Astrocyte of the spinal cord (primary cell): ENCODE measurements around the gene POR.

Experiments used
- DNase-seq: peaks from one replicate; pipeline ENCODE4 v3.0.0; 2011; ENCODE audit warnings: low read depth, low spot score
- H3K4me3 ChIP-seq: 2 replicates; pipeline ENCODE4 v1.5.1; 2011; ENCODE audit warnings: low read depth, mild to moderate bottlenecking, low read length, moderate library complexity
- in situ Hi-C: cut with HindIII; loops from 2 replicates; pipeline ENCODE4 v1.10.0; 2017; ENCODE audit warnings: low sequenced_read_pairs
- TF ChIP-seq, protein P1 (sequence below): IDR thresholded peaks from 2 replicates; pipeline ENCODE4 v1.5.1; 2012; ENCODE audit warnings: low read depth, mild to moderate bottlenecking, low read length, inconsistent platforms

Gene POR

DNA sequence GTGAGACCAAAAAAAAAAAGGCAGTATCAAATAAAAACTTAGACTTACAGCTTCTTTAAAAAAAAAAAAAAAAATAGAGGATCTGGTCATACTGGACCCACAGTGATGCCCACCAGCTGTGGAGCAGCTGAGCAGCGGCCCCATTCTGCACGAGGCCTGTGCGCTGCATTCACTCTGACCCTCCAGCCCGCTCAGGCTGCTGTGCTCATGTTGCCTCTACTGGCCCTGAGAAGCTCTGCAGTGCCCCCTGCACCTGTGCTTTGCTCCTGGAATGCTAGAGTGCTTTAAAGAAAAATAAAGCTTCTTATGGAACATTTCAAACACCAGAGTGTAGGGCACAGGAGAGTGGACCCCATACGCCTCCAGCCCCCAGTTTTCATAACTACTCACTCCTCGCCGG, 46.3 kb downstream of the POR start:
- no peak for DNase-seq
- in situ Hi-C loops = no loop called here
- TF ChIP-seq, protein P1, sequence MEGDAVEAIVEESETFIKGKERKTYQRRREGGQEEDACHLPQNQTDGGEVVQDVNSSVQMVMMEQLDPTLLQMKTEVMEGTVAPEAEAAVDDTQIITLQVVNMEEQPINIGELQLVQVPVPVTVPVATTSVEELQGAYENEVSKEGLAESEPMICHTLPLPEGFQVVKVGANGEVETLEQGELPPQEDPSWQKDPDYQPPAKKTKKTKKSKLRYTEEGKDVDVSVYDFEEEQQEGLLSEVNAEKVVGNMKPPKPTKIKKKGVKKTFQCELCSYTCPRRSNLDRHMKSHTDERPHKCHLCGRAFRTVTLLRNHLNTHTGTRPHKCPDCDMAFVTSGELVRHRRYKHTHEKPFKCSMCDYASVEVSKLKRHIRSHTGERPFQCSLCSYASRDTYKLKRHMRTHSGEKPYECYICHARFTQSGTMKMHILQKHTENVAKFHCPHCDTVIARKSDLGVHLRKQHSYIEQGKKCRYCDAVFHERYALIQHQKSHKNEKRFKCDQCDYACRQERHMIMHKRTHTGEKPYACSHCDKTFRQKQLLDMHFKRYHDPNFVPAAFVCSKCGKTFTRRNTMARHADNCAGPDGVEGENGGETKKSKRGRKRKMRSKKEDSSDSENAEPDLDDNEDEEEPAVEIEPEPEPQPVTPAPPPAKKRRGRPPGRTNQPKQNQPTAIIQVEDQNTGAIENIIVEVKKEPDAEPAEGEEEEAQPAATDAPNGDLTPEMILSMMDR = peak; percentile 22
- H3K4me3 ChIP-seq = no peak overlapping the region

DNA sequence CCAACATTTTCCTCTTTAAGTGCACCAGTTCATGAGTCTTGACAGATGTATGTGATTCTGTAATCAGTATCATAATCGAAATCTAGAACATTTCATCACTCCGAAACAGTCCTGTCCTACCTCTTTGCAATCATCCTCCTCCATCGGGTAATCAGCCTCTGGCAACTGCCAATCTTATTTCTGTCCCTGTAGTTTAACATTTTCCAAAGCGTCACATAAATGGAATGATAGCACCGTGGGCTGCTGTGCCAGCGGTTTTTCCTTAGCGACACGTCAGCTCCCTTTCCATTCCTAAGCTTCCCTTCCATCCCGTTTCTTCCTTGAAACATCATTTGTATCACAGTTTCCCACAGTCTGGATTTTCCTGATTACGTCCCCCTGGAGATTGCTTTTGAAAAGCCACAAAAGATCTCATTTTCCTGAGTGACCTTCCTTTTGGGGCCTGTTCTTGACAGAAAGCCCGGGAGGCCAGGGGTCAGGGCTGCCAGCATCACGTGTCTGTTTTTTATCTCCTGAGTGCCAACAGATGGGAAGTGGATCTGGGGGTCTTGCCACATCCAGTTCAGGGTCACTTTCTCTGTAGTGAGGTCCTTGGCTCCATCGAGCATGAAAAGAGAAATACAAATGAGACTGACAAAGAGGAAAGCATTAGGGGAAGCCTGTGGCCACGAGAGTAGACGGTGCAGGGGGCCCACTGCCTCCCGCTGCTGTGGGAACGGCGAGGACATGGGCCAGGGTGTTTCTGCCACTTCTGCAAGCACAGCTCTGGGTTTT, 47.8 kb downstream of the POR start:
- in situ Hi-C loops = no loop called here
- peak; percentile 78 for DNase-seq
- TF ChIP-seq, protein P1 = no peak
- H3K4me3 ChIP-seq = no peak overlapping the region

DNA sequence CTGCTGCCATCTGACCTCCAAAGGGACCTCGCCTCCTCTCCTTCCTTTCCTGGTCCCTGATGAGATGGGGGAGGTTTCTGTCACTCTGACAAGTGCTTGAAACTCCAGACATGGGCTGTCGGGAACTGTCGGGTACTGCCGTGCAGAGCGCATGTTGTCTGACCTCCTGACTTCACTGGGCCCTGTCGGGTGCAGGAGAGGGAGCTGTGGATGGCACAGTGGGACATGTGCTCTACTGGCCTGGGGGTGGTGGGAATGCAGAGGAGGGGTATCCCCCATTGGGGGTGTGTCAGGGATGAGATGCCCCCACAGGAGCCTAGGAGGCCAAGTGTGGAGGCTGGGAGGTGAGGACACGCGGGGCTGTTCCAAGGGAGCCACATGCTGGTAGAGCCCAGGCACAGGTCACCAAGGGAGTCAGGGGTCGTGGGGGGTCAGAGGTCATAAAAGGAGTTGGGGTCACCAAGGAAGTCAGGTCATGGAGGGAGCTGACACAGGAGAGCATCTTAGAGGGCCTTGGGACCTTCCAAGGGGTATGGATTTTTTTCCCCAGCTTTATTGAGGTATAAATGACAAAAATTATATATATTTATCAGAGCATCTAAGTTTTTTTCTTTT, 48.5 kb downstream of the POR start:
- in situ Hi-C loops = no loop called here
- no peak for DNase-seq

DNA sequence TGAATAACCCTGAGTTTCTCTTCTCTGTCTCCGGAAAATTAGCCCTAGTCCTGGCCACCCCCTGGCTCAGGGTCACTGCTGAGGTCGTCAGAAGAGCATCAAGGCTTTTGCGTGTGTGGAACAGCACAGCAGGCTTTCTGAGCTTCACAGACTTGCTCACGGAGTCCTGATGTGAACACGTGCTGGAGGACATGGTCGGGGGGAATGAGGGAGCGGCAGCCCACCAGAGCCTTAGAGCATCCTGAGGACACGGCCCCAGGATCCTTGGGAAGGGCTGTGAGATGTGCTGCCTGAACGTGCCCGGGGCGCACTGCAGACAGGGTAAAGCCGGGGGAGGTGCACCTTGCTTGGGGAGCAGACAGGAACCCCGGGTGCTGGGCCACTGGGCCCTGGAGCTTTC, 50.7 kb downstream of the POR start:
- in situ Hi-C loops = no loop called here
- no peak for DNase-seq
- H3K4me3 ChIP-seq = no peak overlapping the region
- TF ChIP-seq, protein P1 = no peak

More for the DNA sequence above, 48.5 kb downstream of the POR start:
- TF ChIP-seq, protein P1 = no peak
- H3K4me3 ChIP-seq = no peak overlapping the region

DNA sequence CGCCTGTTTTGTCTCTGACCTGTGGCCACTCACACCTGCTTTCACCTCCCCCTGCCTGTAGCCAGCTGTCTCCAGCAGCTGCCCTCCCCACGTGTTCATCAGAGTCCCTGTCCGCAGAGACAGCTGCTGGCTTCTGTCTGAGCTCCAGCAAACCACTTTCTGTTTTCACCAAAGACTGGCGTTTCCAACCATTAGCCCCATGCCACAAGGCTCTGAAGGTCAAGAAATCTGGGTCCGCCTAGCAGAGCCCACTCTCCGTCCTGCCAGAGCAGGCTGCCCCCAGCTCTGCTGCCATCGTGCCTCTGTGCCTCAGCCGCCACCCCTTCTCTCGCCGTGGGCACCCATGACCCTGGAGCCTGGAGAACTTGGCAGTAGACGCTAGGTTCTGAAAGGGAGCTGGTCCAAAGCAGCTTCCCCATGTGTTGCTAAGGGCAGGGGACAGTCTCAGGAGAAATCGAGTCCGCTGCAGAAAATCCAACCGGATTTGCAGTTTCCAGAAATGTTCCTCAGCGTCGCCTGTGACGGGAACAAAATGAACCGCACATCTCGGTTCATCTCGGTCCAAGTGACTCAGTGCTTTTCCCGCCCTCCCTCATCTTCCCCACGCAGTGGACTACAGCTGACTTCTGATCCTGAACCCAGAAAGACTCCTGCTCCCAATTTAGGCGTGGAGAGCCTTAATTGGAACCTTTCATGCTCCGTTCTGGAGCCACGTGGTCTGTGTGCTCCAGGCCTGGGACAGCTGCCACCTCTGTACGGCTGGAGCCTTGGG, 51.4 kb downstream of the POR start:
- in situ Hi-C loops = no loop called here

DNA sequence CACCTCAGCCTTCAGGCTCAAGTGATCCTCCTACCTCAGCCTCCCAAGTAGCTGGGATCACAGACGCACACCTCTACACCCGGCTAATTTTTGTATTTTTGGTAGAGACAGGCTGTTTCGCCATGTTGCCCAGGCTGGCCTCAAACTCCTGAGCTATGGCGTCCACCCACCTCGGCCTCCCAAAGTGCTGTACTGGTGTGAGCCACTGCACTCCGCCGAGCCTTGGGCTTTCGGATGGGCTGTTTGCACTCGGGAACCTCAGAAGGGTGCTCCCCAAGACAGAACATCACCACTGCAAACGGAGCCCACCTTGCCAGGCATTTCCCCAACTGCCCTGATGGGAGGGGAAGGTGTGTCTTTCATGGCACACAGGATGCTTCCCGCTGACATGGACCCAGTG, 52.1 kb downstream of the POR start:
- TF ChIP-seq, protein P1 = no peak
- in situ Hi-C loops = no loop called here
- H3K4me3 ChIP-seq = no peak overlapping the region

More for the DNA sequence above, 51.4 kb downstream of the POR start:
- H3K4me3 ChIP-seq = no peak overlapping the region
- TF ChIP-seq, protein P1 = no peak
- DNase-seq = no peak

More for the DNA sequence above, 52.1 kb downstream of the POR start:
- no peak for DNase-seq
